ENCODE data around the gene KMT2C. TPM values are rescaled to one million over a fixed set of nuclear protein-coding genes. Genes with fewer than 3 reads are reported as not detected.

The KMT2C gene
- total RNA-seq, 8 experiments from 2014 or later = 27.8 to 64.0 (median 35.8) TPM

DNA sequence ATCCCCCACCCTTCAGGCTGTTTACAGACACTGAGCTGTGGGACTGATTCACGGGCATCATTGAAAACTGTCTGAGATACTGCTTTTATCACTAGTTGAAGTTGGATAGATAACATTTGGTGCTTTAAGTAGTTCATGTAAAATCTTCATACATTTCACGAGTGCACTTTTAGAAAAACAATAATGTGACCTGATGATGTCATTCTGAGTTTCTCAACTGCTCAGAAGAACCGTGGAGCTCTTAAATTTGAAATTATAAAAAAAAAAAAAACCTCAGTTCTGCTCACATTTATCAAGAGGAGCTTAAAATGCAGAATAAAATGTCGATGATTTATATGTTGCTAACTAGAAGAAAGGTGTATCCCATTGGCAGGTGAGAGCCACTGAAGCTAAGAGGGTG lies 328.8 kb downstream of the KMT2C start:
- no peak for ATAC-seq (replicated peaks in 6 of 8)
- in situ Hi-C loops (cut with MboI; ENCODE audit: low pct_unique_long_range_greater_than_20kb in 2 of 9, low sequenced_read_pairs in 9 of 9, unreplicated experiment in 9 of 9) = no loop called here
- no peak overlapping the region for H3K27ac ChIP-seq
- H3K4me1 ChIP-seq (replicated peaks in 1 of 2) = no peaks in the 10 kb centered on the region
- no peak overlapping the region for H3K4me3 ChIP-seq
- 55 to 100% (median 81%) methylated on average over 1 to 4 of the region's 4 CpGs for WGBS, 10 experiments

DNA sequence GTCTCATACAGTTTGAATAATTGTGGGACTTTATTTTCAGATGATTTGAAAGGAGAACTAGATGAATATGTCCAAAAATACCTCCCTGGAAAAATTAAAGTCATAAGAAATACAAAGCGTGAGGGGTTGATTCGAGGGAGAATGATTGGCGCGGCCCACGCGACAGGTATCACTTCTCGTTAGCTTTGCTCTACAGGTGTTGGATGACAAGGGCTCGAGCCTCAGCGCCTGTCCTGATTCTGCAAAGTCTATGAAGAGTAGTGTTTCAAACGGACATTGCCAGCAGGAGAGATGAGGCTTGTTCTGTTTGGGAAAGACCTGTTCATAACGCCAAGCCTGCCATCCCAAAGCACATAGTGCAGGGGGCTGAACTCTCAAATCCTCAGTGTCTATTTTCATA lies 330.6 kb downstream of the KMT2C start:
- in situ Hi-C loops (cut with MboI; ENCODE audit: low pct_unique_long_range_greater_than_20kb in 2 of 9, low sequenced_read_pairs in 9 of 9, unreplicated experiment in 9 of 9) = no loop called here
- ATAC-seq (replicated peaks in 6 of 8) = no peak
- H3K4me3 ChIP-seq = no peak overlapping the region
- no peak overlapping the region for H3K27ac ChIP-seq
- 83 to 100% (median 96%) methylated on average over 1 to 11 of the region's 11 CpGs; no CpG with 5 or more reads in 1 of the 10 experiments for WGBS, 10 experiments
- no peaks in the 10 kb centered on the region for H3K4me1 ChIP-seq (replicated peaks in 1 of 2)

DNA sequence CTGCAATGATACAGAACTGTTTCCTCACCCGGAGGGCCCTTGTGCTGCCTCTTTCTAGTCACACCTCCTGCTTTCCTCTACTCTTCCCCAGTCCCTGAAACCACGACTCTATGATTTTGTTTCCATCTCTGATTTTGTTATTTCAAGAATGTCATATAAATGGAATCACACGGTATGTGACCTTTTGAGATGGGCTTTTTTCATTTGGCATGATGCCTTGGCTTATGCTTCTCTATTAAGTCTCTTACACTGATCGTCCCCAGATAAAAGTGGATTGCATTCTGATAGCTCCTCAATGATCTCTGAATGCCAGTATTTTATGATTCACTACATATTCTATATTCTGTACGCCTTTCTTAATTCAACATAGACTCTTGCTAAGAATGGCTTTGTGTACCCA lies 332.1 kb downstream of the KMT2C start:
- H3K27ac ChIP-seq = no peak overlapping the region
- ATAC-seq (replicated peaks in 6 of 8) = no peak
- 70 to 100% (median 90%) methylated on average over 2 to 5 of the region's 5 CpGs; no CpG with 5 or more reads in 1 of the 10 experiments for WGBS, 10 experiments
- in situ Hi-C loops (cut with MboI; ENCODE audit: low pct_unique_long_range_greater_than_20kb in 2 of 9, low sequenced_read_pairs in 9 of 9, unreplicated experiment in 9 of 9) = no loop called here
- no peaks in the 10 kb centered on the region for H3K4me1 ChIP-seq (replicated peaks in 1 of 2)
- no peak overlapping the region for H3K4me3 ChIP-seq

DNA sequence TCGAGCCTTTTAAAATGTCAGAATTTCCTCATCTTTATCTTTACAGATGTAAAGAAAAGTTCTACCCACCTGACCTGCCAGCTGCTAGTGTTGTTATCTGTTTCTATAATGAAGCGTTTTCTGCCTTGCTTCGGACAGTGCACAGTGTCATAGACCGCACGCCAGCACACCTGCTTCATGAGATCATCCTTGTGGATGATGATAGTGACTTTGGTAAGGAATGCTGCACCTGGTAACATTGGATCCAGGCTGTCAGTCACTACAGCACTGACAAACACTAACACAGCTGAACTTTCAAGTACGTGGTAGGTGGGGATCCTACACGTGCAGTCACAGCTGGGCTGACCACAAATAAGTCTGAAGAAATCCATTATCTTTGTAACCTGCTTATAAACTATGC lies 332.7 kb downstream of the KMT2C start:
- WGBS, 10 experiments = 86 to 100% (median 95%) methylated on average over 1 to 6 of the region's 7 CpGs; no CpG with 5 or more reads in 4 of the 10 experiments
- no peak for ATAC-seq (replicated peaks in 6 of 8)
- in situ Hi-C loops (cut with MboI; ENCODE audit: low pct_unique_long_range_greater_than_20kb in 2 of 9, low sequenced_read_pairs in 9 of 9, unreplicated experiment in 9 of 9) = no loop called here
- Histone ChIP-seq H3K4me1 (replicated peaks in 1 of 2) (no peaks in the 10 kb centered on the region), H3K27ac (no peak overlapping the region), H3K4me3 (no peak overlapping the region)

DNA sequence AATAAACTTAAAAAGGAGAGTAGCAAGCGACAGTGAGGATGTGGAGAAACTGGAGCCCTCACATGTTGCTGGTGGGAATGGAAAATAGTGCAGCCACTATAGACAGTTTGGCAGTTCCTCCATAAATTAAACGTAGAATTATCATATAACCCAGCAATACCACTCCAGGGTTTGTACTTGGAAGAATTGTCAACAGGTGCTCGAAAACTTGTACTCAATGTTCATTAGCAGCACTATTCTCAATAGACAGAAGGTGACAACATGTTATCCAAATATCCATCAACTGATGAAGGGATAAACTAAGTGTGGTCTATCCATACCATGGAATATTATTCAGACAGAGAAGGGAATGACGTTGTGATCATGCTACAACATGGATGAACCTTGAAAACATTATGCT lies 338.5 kb downstream of the KMT2C start:
- in situ Hi-C loops (cut with MboI; ENCODE audit: low pct_unique_long_range_greater_than_20kb in 2 of 9, low sequenced_read_pairs in 9 of 9, unreplicated experiment in 9 of 9) = no loop called here
- H3K27ac ChIP-seq = no peak overlapping the region
- no peak for ATAC-seq (replicated peaks in 6 of 8)
- H3K4me3 ChIP-seq = no peak overlapping the region
- WGBS, 10 experiments = 82 to 100% (median 91%) methylated on average over 1 to 4 of the region's 4 CpGs
- no peaks in the 10 kb centered on the region for H3K4me1 ChIP-seq (replicated peaks in 1 of 2)

DNA sequence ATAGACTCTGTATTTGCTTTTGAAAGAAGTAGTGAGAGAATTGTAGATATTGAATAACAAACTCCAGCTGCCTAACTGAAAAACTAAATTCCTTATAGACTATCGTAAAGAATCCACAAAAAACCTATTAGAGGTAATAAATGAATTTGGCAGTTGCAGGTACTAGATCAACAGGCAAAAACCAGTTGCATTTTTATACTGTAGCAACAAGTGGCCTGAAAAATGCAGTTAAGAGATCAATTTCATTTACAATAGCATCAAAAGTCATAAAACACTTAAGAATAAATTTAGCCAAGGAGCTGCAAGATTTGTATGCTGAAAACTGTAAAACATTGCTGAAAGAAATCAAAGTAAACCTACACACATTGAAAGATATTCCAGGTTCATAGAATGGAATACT lies 340.0 kb downstream of the KMT2C start:
- in situ Hi-C loops (cut with MboI; ENCODE audit: low pct_unique_long_range_greater_than_20kb in 2 of 9, low sequenced_read_pairs in 9 of 9, unreplicated experiment in 9 of 9) = no loop called here
- ATAC-seq (replicated peaks in 6 of 8) = no peak

DNA sequence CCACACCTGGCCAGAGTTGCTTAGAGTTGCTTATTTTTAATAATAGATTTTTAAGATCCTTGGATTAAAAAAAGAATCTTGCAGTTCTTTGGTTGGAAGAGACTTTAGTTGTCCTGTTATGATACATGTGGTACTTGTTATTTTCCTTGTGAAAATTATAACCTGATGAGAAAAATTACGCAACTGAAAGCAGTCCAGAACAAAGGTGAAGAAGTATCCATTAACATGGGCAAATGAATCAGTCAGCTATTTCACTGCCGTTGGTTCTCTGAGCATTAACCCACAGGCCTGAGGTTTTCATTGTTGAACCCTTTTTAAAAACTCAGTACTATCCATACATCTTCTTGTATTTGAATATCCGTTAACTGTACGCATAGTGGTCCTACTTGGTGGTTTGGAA lies 342.1 kb downstream of the KMT2C start:
- H3K4me1 ChIP-seq (replicated peaks in 1 of 2) = no peaks in the 10 kb centered on the region
- no peak overlapping the region for H3K4me3 ChIP-seq
- in situ Hi-C loops (cut with MboI; ENCODE audit: low pct_unique_long_range_greater_than_20kb in 2 of 9, low sequenced_read_pairs in 9 of 9, unreplicated experiment in 9 of 9) = no loop called here
- ATAC-seq (replicated peaks in 6 of 8) = no peak
- no peak overlapping the region for H3K27ac ChIP-seq
- WGBS, 10 experiments = 20 to 96% (median 88%) methylated on average over 1 to 4 of the region's 4 CpGs; no CpG with 5 or more reads in 1 of the 10 experiments

More for the DNA sequence above, 340.0 kb downstream of the KMT2C start:
- 82 to 100% (median 93%) methylated on average over 1 of the region's 1 CpG for WGBS, 10 experiments
- Histone ChIP-seq H3K4me1 (replicated peaks in 1 of 2) (no peaks in the 10 kb centered on the region), H3K4me3 (no peak overlapping the region), H3K27ac (no peak overlapping the region)

DNA sequence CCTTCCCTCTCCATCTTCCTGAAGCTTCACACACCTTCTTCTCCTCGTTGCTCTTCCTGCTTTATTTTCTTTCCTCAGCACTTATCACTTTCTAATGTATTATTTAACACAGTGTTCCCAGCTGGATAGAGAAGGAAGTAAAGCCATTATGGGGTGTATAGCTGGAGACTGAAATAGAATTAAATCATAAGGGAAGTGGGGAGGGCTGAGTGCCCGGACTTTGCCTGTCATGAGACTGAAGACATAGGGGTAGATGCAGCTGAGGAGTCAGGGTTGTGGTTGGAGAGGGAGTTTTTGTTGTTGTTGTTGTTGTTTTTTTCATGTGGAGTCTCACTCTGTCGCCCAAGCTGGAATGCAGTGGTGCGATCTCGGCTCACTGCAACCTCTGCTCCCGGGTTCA lies 345.1 kb downstream of the KMT2C start:
- no peak overlapping the region for H3K27ac ChIP-seq
- H3K4me1 ChIP-seq (replicated peaks in 1 of 2) = no peaks in the 10 kb centered on the region
- 90 to 100% (median 100%) methylated on average over 1 to 2 of the region's 6 CpGs; no CpG with 5 or more reads in 7 of the 10 experiments for WGBS, 10 experiments
- no peak overlapping the region for H3K4me3 ChIP-seq
- ATAC-seq (replicated peaks in 6 of 8) = no peak
- in situ Hi-C loops (cut with MboI; ENCODE audit: low pct_unique_long_range_greater_than_20kb in 2 of 9, low sequenced_read_pairs in 9 of 9, unreplicated experiment in 9 of 9) = no loop called here

DNA sequence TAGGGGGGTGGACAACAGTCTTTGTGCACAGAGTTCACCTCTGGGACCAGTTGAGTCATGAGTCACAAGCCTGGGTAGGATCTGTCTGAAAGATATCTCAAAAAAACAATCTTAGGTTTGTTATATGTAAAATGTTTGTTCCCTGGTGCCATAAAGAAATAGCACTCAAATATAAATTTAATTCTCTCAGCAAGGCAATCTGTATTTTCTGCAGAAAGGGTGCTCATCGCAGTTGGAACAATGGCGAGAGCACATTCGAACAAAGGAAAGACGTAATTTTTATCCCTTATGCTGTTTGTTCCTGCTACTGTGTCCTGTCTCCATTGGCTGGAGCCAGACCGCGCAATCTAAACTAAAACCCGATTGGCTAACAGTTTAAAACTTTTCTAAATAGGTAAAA lies 346.6 kb downstream of the KMT2C start:
- no peak overlapping the region for H3K4me3 ChIP-seq
- no peak for ATAC-seq (replicated peaks in 6 of 8)
- 84 to 100% (median 97%) methylated on average over 1 to 7 of the region's 7 CpGs for WGBS, 10 experiments
- H3K4me1 ChIP-seq (replicated peaks in 1 of 2) = no peaks in the 10 kb centered on the region
- H3K27ac ChIP-seq = no peak overlapping the region
- in situ Hi-C loops (cut with MboI; ENCODE audit: low pct_unique_long_range_greater_than_20kb in 2 of 9, low sequenced_read_pairs in 9 of 9, unreplicated experiment in 9 of 9) = no loop called here

DNA sequence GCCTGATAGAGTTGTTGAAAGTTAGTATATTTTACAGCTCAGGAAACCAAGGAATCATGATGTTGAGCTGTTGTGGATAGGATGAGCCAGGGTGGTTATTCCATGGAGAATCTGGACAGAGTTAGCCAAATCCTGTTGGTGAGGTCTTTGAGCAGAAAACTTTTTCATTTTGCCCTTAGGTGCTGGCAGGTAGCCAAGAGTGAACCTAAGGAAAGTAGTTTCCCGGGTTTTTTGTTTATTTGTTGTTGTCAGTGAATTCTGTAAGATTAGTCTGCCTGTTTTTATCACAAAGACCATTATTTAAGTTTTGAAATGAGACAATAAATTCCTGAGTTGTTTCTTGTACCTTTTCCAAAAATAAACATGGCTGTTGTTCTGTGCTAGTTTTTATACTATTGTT lies 349.3 kb downstream of the KMT2C start:
- 60 to 100% (median 80%) methylated on average over 1 of the region's 1 CpG; no CpG with 5 or more reads in 3 of the 10 experiments for WGBS, 10 experiments
- in situ Hi-C loops (cut with MboI; ENCODE audit: low pct_unique_long_range_greater_than_20kb in 2 of 9, low sequenced_read_pairs in 9 of 9, unreplicated experiment in 9 of 9) = no loop called here
- ATAC-seq (replicated peaks in 6 of 8) = no peak
- H3K4me3 ChIP-seq = no peak overlapping the region
- H3K4me1 ChIP-seq (replicated peaks in 1 of 2) = no peaks in the 10 kb centered on the region
- no peak overlapping the region for H3K27ac ChIP-seq

DNA sequence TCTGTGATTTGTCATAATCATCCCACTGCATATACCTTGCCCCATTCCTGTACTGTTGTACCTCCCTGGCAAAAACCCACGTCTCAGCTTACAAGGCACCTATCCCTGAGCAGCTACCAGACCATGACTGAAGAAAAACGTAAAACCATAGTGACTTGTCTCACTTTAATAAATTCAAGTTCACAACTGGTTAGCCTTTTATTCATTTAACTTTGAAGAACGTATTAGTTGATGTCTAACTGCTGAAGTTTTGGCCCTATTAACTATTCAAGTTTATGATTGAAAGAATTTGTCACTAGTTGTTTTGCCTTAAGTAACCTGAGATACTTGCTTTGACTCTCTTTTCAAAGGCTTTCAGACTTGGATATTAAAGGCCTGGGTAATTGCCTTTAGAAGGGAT lies 350.7 kb downstream of the KMT2C start:
- no peak for ATAC-seq (replicated peaks in 6 of 8)
- in situ Hi-C loops (cut with MboI; ENCODE audit: low pct_unique_long_range_greater_than_20kb in 2 of 9, low sequenced_read_pairs in 9 of 9, unreplicated experiment in 9 of 9) = no loop called here
- WGBS, 10 experiments = 70 to 100% (median 88%) methylated on average over 1 to 3 of the region's 3 CpGs; no CpG with 5 or more reads in 2 of the 10 experiments

More for the DNA sequence above, 350.7 kb downstream of the KMT2C start:
- H3K4me1 ChIP-seq (replicated peaks in 1 of 2) = peaks cover 0 to 4% of the 10 kb centered on the region in 2 donors
- no peak overlapping the region for H3K4me3 ChIP-seq
- no peak overlapping the region for H3K27ac ChIP-seq

Other genes with a start within 250 kb of the KMT2C start
- gene XRCC2, start 240.1 kb upstream of the KMT2C start, total RNA-seq = 10 to 100 TPM in 2 of 8 experiments, 1 to 10 TPM in 3, under 1 TPM in 3; 0.20 to 11.4 (median 1.2) TPM

Data from motor neuron (in vitro differentiated cells).